ENCODE data around the gene LCP1.

Gene LCP1

GRCh38 chr13:46127358-46128023, 54.5 kb downstream of the LCP1 start:
- DNase-seq (ENCODE audit: low read depth), result no peak

DNA sequence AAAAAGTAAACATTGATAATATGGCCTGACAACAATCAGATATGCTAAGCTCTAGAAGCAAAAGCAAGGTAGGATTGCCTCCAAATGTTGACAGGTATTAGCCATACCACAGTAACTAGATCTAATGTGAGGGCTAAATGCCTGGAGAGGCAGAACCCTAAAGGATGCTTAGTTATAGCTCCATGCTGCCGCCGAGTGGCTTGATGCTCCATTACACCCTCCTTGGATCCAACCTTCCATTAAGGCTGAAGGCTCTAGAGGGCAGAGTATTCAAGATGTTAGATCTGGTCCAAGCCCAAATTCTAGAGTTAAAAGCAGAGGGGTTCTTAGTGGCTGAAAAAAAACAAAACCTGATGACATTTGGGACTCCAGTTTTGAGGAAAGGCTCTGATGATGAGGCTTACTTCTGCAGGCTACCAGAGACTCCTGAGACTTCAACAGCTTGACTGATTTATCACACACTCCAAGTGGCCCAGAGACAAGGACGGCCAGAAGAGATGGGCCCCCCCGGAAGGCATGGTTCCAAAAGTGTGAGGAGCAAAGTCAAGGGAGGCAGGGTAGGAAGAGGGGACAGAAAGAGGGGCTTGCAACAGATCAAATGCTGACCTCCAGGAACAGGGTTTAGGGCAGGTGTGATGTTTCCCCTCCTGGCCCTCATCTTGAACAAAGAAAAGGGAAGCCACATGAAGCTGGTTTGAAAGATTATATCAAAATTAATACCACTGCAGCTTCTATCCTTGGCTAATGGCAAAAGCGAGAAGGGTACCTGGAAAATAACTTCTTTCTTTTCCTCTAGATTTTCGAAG, 55.2 kb downstream of the LCP1 start:
- peak; percentile 60 for DNase-seq (ENCODE audit: low read depth)

DNA sequence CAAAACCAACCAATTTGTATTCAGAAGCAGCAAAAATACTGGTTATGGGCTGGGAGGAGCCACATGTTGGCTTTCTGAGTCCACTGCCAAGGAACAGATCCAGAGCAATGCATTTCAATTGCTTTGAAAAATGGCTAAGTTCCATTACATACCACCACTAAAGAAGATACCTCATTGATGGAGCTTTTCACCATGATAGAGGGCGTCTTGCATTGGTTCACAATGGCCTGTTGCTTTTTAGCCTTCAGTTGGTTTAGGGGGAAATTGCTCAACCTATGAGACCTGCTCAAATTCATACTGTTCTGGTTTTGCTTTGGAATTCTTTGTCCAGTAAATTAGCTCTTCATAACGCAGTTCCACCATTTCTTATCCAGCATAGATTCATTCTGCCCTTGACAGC, 55.9 kb downstream of the LCP1 start:
- DNase-seq (ENCODE audit: low read depth), result no peak

GRCh38 chr13:46124967-46125933, 56.7 kb downstream of the LCP1 start:
- no peak for DNase-seq (ENCODE audit: low read depth)

DNA sequence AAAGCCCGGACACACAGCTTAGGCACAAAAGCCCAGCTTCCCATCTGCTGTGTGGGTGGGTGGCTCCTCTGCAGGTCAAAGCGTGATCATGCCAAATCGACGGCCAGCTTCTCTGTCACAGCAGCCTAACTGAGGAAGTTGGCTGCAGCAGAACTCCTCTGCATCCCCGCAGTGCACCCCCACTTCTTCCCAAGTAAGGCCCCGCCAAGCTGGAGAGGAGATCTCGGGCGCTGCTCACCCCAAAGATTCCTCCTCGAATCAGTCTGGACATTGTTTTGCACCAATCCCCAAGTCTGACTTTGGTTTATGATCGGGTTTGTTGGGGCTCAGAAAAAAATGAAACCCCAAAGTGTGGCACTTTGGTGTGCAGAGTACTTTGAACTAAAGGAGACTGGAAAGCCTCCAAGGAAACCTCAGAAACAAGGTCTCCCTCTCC, 57.4 kb downstream of the LCP1 start:
- DNase-seq (ENCODE audit: low read depth), result no peak

DNA sequence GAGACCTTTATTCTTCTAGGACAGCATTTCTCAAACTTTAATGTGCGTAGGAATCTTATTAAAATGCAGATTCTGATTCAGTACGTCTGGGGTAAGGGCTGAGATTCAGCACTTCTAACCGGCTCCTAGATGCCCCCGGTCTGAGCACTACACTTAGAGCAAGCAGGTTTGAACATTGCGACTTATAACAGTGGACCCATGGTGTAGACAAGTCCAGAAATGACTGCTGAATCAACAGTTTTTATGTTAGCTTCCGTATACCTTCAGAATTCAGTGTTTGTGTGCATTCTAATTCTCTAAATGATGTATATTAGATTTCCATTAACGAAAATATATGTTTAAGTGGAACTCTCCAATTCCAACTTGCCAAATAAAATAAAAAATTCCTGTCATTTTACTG, 59.7 kb downstream of the LCP1 start:
- no peak for DNase-seq (ENCODE audit: low read depth)

DNA sequence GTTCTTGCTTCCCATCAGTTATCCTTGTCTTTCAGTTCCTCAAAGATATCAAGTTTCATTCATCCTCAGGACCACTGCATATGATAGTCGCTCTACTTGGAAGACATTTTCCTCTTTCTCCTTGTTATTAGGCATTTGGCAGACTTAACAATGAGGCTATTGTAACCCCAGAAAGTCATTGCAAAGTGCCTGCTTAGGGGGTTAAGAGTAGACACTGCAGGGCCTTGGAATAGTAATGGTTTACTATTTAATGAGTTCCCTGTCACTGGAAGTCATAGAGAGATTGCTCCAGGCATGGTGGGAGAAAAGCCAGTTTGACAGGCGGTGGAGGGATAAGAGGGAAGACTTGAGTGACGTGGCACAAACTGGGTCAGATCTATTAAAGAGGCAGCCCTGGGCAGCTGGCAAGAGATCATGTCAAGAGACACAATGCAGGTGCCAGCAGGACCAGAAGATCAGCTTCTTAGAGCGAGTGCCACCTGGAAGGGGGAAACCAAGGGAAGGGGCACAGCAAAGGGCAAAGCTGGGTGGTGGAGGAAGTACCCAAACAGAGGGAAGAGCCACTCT, 60.3 kb downstream of the LCP1 start:
- DNase-seq (ENCODE audit: low read depth), result no peak

- DNase-seq (ENCODE audit: low read depth), result no peak
Observed at GRCh38 chr13:46121033-46121432, 60.9 kb downstream of the LCP1 start.

DNA sequence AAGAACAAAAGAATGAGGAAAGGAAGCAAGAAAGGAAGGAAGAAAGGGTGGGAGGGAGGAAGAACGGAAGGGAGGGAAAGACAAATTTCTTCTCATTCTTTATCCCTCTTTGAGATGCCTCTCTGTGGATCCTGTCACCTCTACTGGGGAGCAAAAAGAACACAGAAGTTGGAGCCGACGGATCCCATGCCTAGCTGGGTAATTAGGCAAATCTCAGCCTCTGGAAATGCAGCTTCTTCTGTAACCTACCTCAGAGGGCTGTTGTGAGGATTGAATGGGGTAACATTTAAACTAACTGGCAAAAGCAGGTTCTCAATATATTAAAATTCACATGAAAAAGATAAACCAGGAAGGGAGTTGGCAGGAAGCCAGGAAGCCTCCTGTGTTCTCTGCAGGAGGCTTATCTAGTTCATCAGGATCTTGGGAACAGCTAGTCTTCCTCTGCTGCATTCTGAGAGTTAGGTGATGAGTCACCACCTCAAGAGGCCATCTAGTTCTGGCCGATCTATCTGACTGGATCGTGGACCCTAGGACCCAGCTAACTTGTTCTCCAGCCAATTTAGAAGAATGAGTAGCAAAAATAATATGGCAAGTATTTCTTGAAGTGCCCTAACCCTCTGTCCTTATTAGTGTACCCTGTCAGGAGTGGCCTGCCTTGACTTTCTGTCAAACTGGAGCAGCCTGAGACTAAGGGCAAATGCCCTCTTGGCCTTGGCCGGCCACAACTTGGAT, 61.9 kb downstream of the LCP1 start:
- no peak for DNase-seq (ENCODE audit: low read depth)

DNA sequence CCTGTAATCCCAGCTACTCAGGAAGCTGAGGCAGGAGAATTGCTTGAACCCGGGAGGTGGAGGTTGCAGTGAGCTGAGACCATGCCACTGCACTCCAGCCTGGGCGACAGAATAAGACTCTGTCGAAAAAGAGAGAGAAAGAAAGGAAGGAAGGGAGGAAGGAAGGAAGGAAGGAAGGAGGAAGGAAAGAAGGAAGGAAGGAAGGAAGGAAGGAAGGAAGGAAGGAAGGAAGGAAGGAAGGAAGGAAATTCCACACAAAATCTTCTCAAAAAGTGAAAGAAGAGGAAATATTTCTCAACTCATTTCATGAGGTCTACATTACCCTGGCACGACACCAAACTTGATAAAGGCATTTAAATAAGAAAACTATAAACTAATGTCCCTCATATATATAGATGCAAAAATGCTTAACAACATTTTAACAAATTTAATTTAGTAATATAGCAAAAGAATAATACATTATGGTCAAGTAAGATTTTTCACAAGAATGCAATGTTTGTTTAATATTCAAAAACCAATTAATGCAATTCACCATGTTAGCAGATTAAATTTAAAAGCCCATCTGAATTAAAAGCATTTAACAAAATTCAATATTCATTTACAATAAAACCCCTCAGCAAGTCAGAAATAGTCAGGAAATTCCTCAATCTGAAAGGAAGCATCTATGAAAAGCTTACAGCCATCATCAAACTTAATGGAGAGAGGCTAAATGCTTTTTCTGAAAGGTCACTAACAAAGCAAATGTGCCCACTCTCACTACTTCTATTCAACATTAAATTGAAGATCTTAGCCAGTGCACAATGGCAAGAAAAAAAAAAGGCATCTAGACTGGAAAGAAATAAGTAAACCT, 65.1 kb downstream of the LCP1 start:
- DNase-seq (ENCODE audit: low read depth), result no peak

- DNase-seq (ENCODE audit: low read depth), result no peak
Observed at GRCh38 chr13:46114613-46115012, 67.4 kb downstream of the LCP1 start.

DNA sequence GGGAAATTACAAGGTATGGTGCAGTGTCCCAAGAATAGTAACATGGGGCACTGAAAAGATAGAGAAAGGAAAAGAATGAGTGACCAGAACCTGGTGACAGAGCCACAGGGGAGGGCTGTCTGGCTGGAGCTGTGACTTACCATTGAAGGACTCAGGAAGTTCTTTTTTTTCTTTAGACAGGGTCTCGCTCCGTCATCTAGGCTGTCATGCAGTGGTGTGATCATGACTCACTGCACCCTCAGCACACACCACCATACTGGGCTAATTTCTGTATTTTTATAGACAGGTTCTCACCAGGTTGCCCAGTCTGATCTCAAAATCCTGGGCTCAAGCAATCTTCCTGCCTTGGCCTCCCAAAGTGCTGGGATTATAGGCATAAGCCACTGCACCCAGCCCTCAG, 68.4 kb downstream of the LCP1 start:
- no peak for DNase-seq (ENCODE audit: low read depth)

DNA sequence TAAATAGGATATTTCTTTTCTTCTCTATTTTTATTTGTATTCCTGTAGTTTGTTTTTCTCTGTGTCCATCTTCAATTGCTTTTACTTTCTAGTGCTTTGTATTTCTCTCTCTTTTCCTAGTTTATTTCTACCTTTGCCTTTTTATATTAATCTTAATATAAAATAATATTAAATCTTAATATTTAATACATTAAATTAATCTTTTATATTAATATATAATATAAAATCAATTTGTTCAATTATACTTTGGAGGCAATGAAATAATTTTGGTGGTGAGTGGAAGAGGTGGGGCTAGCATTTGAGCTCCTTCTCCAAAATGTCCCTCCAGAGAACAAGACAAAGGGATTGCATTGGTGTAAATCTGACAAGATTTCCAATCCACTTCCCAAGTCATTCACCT, 70.8 kb downstream of the LCP1 start:
- no peak for DNase-seq (ENCODE audit: low read depth)

- DNase-seq (ENCODE audit: low read depth), result no peak
Observed at GRCh38 chr13:46109451-46109850, 72.5 kb downstream of the LCP1 start.

- no peak for DNase-seq (ENCODE audit: low read depth)
Observed at GRCh38 chr13:46106839-46107371, 75.1 kb downstream of the LCP1 start.

DNA sequence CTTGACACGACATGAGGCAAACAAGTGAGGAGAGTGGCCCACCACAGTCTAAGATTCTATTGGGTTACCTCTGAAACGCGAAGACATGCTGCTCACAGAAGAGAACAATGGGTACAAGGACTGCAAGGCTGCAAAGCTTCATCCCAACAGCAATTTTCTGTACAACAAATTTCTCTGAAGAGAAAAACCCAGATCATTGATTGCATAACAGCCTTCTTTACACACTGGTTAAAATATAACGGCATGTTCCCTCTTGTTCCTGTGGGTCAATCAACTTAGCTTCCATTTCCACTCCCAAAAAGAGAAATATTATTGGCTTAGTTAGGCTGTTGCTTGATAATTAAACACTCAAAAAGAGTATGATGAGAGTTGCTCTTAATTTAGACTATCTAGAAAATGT, 77.1 kb downstream of the LCP1 start, which contains the start of gene CPB2:
Gene CPB2, minus strand, starts transcription at position 166 of the 400 bp plus-strand sequence. Its CDS starts 24 bp downstream, at position 142.
- DNase-seq (ENCODE audit: low read depth), result no peak

DNA sequence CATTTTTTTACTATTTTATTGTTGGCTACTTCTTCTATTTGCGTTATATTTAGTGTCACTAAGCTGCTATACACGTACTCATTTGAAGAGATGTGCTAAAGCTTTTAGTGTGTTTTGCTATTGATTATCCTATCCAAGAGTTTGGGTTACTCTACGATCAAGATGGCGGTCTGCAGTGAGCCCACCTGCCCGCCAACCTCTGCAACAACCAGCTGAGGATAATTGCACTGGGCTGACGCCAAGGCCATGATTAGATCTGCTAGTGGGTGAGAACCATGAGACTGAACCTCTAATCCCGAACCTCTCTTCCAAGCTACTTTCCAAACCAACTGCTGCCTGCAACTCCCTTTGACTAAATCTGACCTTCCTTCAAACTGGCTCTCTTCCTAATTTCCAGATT, 78.9 kb downstream of the LCP1 start:
- no peak for DNase-seq (ENCODE audit: low read depth)

- DNase-seq (ENCODE audit: low read depth), result no peak
Observed at GRCh38 chr13:46102255-46102605, 79.7 kb downstream of the LCP1 start.

- no peak for DNase-seq (ENCODE audit: low read depth)
Observed at GRCh38 chr13:46101484-46102254, 80.3 kb downstream of the LCP1 start.
